Measurements from ENCODE around the gene UCN. TPM values are rescaled to one million over a fixed set of nuclear protein-coding genes. Genes with fewer than 3 reads are reported as not detected.

UCN gene
- total RNA-seq, 4 donors from 2014 or later = 0.82 to 10.8 (median 2.2) TPM; not detected in 1

DNA sequence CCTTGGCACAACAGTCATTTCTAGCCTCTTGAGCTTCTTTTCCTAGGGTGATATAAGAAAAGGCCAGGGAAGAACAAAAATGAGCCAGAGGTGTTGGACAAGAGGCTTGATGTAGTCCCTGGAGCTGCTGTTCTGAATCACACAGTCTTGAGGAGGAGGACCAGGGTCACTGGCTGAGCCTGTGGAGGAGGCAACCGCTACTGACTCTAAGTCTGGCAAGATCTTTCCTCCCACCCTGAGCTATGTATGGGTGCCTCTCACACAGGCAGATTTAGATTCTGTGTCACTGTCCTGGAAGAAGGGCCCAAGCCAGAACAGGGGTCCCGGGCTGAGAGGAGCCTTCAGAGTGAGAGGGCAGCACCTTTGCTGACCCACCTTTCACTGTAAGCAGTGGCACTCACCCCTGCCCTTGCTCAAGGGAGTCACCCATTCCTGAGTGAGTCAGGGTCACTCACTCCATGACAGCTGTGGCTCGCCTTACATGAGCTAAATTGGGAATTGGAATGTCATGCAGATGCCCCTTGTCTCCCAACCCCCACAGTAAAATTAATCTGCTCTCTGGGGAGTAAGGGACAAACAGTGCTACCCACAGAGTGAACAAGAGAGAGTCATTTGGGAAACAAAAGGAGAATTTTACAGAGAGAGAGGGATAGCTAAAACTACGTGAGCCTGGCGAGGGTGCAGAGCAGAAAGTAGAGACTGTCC lies 26.2 kb downstream of the UCN start, which contains the start of gene TRIM54:
TSS of gene TRIM54 (plus strand) at position 575 of the 705 bp plus-strand sequence. CDS start 303 bp downstream, outside the sequence.
- Histone ChIP-seq H3K27ac (no peak within 1 kb of the TSS), H3K27me3 (peaks cover 45% of the 10 kb centered on the region), H3K9me3 (no peaks in the 10 kb centered on the region), H3K4me1 (no peaks in the 10 kb centered on the region), H3K36me3 (no peaks in the 10 kb centered on the region), H3K4me3 (no peak within 1 kb of the TSS)
- in situ Hi-C loops (cut with MboI; ENCODE audit: low pct_ligation_motif_present in 1 of 4, low pct_unique_long_range_greater_than_20kb in 1 of 4, low sequenced_read_pairs in 3 of 4) = loop anchor here (5.0 to 25.0 kb wide), 3 partner anchors 177 to 320 kb away; partner anchors contain the start of gene MAPRE3 (in 3 of the 4)
- intact Hi-C loops (cut with DNase I; ENCODE audit: low total_unique reads) = loop anchor here (2.0 to 10.0 kb wide), 2 partner anchors 183 to 317 kb away; no protein-coding TSS in a partner anchor
- DNase-seq = no peak
- 69% methylated on average over 4 of the region's 5 CpGs; no CpG with 5 or more reads in 1 of the 2 donors for WGBS, 2 donors (ENCODE audit: low coverage in 1 of 2)
- TF ChIP-seq POLR2AphosphoS5 (IDR thresholded peaks at IDR 0.05) (no peak), EP300 (IDR thresholded peaks at IDR 0.05; ENCODE audit: low read depth) (no peak), CTCF (IDR thresholded peaks at IDR 0.05) (no peak), POLR2A (IDR thresholded peaks at IDR 0.05) (no peak)

- 70 to 78% methylated on average over 3 of the region's 3 CpGs for WGBS, 2 donors (ENCODE audit: low coverage in 1 of 2)
- Histone ChIP-seq H3K4me3 (no peak overlapping the region), H3K27me3 (peaks cover 40% of the 10 kb centered on the region), H3K9me3 (no peaks in the 10 kb centered on the region), H3K36me3 (no peaks in the 10 kb centered on the region), H3K27ac (no peak overlapping the region), H3K4me1 (no peaks in the 10 kb centered on the region)
- in situ Hi-C loops (cut with MboI; ENCODE audit: low pct_ligation_motif_present in 1 of 4, low pct_unique_long_range_greater_than_20kb in 1 of 4, low sequenced_read_pairs in 3 of 4) = loop anchor here (5.0 to 25.0 kb wide), 3 partner anchors 177 to 319 kb away; partner anchors contain the start of gene MAPRE3 (in 3 of the 4)
- DNase-seq = no peak
- intact Hi-C loops (cut with DNase I; ENCODE audit: low total_unique reads) = loop anchor here (2.0 to 10.0 kb wide), 2 partner anchors 183 to 317 kb away; no protein-coding TSS in a partner anchor
- TF ChIP-seq EP300 (IDR thresholded peaks at IDR 0.05; ENCODE audit: low read depth) = no peak
- no peak for TF ChIP-seq POLR2A (IDR thresholded peaks at IDR 0.05)
- no peak for TF ChIP-seq CTCF (IDR thresholded peaks at IDR 0.05)
- TF ChIP-seq POLR2AphosphoS5 (IDR thresholded peaks at IDR 0.05) = no peak
Observed at GRCh38 chr2:27281442-27281841, 26.8 kb downstream of the UCN start.

DNA sequence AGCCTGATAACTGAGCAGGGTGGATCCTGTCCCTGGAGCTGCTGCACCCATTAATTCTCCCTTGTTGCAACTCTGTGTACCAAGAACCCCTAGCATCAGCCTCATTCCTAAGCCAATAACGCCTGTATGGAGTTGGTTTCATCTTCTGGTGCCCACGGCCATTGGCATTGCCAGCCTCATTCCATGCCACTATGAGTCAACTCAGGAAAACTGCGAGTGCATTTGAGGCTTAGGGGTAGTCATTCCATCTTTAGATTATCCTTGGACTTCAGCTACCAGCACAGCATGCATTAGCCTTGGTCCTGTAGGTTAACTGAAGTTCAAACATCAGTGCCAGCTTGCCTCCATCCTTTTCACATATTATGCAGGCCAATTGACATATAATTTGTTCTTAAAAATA lies 27.4 kb downstream of the UCN start:
- no peak overlapping the region for H3K4me3 ChIP-seq

More for the DNA sequence above, 27.4 kb downstream of the UCN start:
- intact Hi-C loops (cut with DNase I; ENCODE audit: low total_unique reads) (loop anchor here (2.0 to 10.0 kb wide), 2 partner anchors 182 to 316 kb away; no protein-coding TSS in a partner anchor), in situ Hi-C loops (cut with MboI; ENCODE audit: low pct_ligation_motif_present in 1 of 4, low pct_unique_long_range_greater_than_20kb in 1 of 4, low sequenced_read_pairs in 3 of 4) (loop anchor here (5.0 to 25.0 kb wide), 3 partner anchors 176 to 319 kb away; partner anchors contain the start of gene MAPRE3 (in 3 of the 4))
- Histone ChIP-seq H3K9me3 (no peaks in the 10 kb centered on the region), H3K27ac (no peak overlapping the region), H3K36me3 (no peaks in the 10 kb centered on the region), H3K27me3 (peaks cover 44% of the 10 kb centered on the region), H3K4me1 (no peaks in the 10 kb centered on the region)
- no peak for TF ChIP-seq POLR2A (IDR thresholded peaks at IDR 0.05)
- TF ChIP-seq EP300 (IDR thresholded peaks at IDR 0.05; ENCODE audit: low read depth) = no peak
- TF ChIP-seq POLR2AphosphoS5 (IDR thresholded peaks at IDR 0.05) = no peak
- no peak for TF ChIP-seq CTCF (IDR thresholded peaks at IDR 0.05)
- DNase-seq = no peak
- WGBS, 2 donors (ENCODE audit: low coverage in 1 of 2) = 60 to 61% methylated on average over 1 to 3 of the region's 3 CpGs
